ENCODE data around the gene FAM186B.
"Not testable (repeated sequence)": the region's sequence is repeated elsewhere in the genome, so short reads cannot be mapped to it uniquely, and the experiment has no call there.

Gene FAM186B, protein sequence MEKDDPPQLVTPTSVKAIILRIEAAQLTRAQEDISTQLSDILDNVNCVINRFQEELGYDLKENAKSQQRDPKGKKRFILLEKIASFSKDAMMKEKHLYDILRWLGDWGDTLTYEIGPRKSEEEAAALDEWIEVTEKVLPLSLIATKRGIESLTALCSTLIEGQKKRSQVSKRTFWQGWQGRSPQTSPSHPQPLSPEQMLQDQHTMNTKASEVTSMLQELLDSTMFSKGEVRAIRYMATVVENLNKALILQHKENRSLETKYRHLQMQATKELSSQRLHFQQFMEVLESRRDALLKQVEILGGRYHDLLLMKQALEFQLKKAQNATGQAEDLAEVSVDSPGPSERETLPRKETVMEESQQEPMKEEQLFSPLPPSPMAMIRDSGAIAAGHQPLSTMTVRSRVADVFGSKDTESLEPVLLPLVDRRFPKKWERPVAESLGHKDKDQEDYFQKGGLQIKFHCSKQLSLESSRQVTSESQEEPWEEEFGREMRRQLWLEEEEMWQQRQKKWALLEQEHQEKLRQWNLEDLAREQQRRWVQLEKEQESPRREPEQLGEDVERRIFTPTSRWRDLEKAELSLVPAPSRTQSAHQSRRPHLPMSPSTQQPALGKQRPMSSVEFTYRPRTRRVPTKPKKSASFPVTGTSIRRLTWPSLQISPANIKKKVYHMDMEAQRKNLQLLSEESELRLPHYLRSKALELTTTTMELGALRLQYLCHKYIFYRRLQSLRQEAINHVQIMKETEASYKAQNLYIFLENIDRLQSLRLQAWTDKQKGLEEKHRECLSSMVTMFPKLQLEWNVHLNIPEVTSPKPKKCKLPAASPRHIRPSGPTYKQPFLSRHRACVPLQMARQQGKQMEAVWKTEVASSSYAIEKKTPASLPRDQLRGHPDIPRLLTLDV

GRCh38 chr12:49605539-49605938, at the start of gene FAM186B:
Gene FAM186B (minus strand): TSS chr12:49605639. CDS start chr12:49605477, 162 bp downstream.
- H3K36me3 ChIP-seq (ENCODE audit: control insufficient read depth, insufficient read depth, low read length); H3K4me3 ChIP-seq (ENCODE audit: low read depth, low read length); H3K4me1 ChIP-seq (ENCODE audit: control insufficient read depth, insufficient read depth, low read length); H3K9me3 ChIP-seq (ENCODE audit: control insufficient read depth, insufficient read depth, low read length); H3K27me3 ChIP-seq (ENCODE audit: control insufficient read depth, insufficient read depth, low read length); H3K9ac ChIP-seq (ENCODE audit: low read depth, low read length): not testable (repeated sequence)

GRCh38 chr12:49654715-49655114, 49.3 kb upstream of the FAM186B start:
- Histone ChIP-seq H3K27me3 (ENCODE audit: control insufficient read depth, insufficient read depth, low read length) (no peaks in the 10 kb centered on the region), H3K36me3 (ENCODE audit: control insufficient read depth, insufficient read depth, low read length) (peaks cover 46% of the 10 kb centered on the region), H3K9me3 (ENCODE audit: control insufficient read depth, insufficient read depth, low read length) (no peaks in the 10 kb centered on the region), H3K9ac (ENCODE audit: low read depth, low read length) (no peak overlapping the region), H3K4me1 (ENCODE audit: control insufficient read depth, insufficient read depth, low read length) (no peaks in the 10 kb centered on the region), H3K4me3 (ENCODE audit: low read depth, low read length) (no peak overlapping the region)

DNA sequence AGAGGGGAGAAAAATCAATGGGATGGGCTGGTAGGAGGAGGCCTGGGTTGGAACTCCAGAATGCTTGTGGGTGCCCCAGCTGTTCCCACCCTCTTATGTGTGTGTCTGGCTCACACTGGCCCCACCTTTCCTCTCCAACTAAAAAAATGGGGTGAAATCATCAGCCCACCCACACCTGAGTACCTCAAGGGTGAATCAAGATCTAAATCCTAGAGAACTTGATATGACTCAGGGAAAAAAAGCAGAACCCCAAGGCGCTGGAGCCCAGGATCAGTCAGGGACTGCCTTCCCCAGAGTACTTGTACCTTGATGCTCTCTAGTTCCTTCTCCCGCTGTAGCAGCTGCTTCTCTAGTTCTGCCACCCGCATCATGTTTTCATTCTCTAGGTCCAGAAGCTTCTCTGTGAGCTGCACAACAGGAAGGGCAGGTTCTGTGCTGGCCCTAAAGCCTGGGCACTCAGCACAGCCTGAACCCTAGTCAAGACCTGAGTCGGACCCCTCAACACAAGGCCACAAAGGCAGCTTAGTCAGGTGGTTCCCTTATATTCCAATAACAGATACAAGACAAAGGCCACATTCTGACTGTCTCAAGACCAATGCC, 47.6 kb upstream of the FAM186B start:
- Histone ChIP-seq H3K4me3 (ENCODE audit: low read depth, low read length) (no peak overlapping the region), H3K4me1 (ENCODE audit: control insufficient read depth, insufficient read depth, low read length) (no peaks in the 10 kb centered on the region), H3K27me3 (ENCODE audit: control insufficient read depth, insufficient read depth, low read length) (no peaks in the 10 kb centered on the region), H3K36me3 (ENCODE audit: control insufficient read depth, insufficient read depth, low read length) (peaks cover 51% of the 10 kb centered on the region), H3K9me3 (ENCODE audit: control insufficient read depth, insufficient read depth, low read length) (no peaks in the 10 kb centered on the region), H3K9ac (ENCODE audit: low read depth, low read length) (no peak overlapping the region)

- no peaks in the 10 kb centered on the region for H3K4me1 ChIP-seq (ENCODE audit: control insufficient read depth, insufficient read depth, low read length)
- no peak overlapping the region for H3K4me3 ChIP-seq (ENCODE audit: low read depth, low read length)
- no peaks in the 10 kb centered on the region for H3K27me3 ChIP-seq (ENCODE audit: control insufficient read depth, insufficient read depth, low read length)
- H3K36me3 ChIP-seq (ENCODE audit: control insufficient read depth, insufficient read depth, low read length): peaks cover 46% of the 10 kb centered on the region
- H3K9ac ChIP-seq (ENCODE audit: low read depth, low read length): no peak overlapping the region
- H3K9me3 ChIP-seq (ENCODE audit: control insufficient read depth, insufficient read depth, low read length): no peaks in the 10 kb centered on the region
Measured at GRCh38 chr12:49651855-49652254, 46.4 kb upstream of the FAM186B start.

GRCh38 chr12:49649892-49650291, 44.5 kb upstream of the FAM186B start:
- Histone ChIP-seq H3K9me3 (ENCODE audit: control insufficient read depth, insufficient read depth, low read length) (no peaks in the 10 kb centered on the region), H3K4me3 (ENCODE audit: low read depth, low read length) (no peak overlapping the region), H3K9ac (ENCODE audit: low read depth, low read length) (no peak overlapping the region), H3K27me3 (ENCODE audit: control insufficient read depth, insufficient read depth, low read length) (no peaks in the 10 kb centered on the region), H3K4me1 (ENCODE audit: control insufficient read depth, insufficient read depth, low read length) (no peaks in the 10 kb centered on the region), H3K36me3 (ENCODE audit: control insufficient read depth, insufficient read depth, low read length) (peaks cover 54% of the 10 kb centered on the region)

GRCh38 chr12:49649445-49649844, 44.0 kb upstream of the FAM186B start:
- Histone ChIP-seq H3K4me1 (ENCODE audit: control insufficient read depth, insufficient read depth, low read length) (no peaks in the 10 kb centered on the region), H3K27me3 (ENCODE audit: control insufficient read depth, insufficient read depth, low read length) (no peaks in the 10 kb centered on the region), H3K4me3 (ENCODE audit: low read depth, low read length) (no peak overlapping the region), H3K36me3 (ENCODE audit: control insufficient read depth, insufficient read depth, low read length) (peaks cover 52% of the 10 kb centered on the region), H3K9ac (ENCODE audit: low read depth, low read length) (no peak overlapping the region), H3K9me3 (ENCODE audit: control insufficient read depth, insufficient read depth, low read length) (no peaks in the 10 kb centered on the region)

DNA sequence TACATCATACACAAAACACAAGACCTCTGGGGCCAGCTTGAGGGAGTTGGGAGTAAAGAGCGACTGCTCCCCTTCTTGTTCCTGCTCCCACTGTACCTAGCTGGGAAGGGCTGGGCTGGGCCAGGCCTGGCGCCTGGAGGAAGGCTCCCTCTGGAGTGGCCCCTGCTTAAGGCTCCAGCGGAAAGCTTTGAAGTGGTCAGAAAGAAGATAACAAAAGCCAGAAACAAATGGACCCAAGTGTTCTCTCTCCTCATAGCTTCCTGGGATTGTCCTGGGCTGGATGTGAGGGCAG, 43.2 kb upstream of the FAM186B start:
- Histone ChIP-seq H3K36me3 (ENCODE audit: control insufficient read depth, insufficient read depth, low read length) (peaks cover 57% of the 10 kb centered on the region), H3K4me3 (ENCODE audit: low read depth, low read length) (no peak overlapping the region), H3K9ac (ENCODE audit: low read depth, low read length) (no peak overlapping the region), H3K4me1 (ENCODE audit: control insufficient read depth, insufficient read depth, low read length) (no peaks in the 10 kb centered on the region), H3K9me3 (ENCODE audit: control insufficient read depth, insufficient read depth, low read length) (no peaks in the 10 kb centered on the region), H3K27me3 (ENCODE audit: control insufficient read depth, insufficient read depth, low read length) (no peaks in the 10 kb centered on the region)

DNA sequence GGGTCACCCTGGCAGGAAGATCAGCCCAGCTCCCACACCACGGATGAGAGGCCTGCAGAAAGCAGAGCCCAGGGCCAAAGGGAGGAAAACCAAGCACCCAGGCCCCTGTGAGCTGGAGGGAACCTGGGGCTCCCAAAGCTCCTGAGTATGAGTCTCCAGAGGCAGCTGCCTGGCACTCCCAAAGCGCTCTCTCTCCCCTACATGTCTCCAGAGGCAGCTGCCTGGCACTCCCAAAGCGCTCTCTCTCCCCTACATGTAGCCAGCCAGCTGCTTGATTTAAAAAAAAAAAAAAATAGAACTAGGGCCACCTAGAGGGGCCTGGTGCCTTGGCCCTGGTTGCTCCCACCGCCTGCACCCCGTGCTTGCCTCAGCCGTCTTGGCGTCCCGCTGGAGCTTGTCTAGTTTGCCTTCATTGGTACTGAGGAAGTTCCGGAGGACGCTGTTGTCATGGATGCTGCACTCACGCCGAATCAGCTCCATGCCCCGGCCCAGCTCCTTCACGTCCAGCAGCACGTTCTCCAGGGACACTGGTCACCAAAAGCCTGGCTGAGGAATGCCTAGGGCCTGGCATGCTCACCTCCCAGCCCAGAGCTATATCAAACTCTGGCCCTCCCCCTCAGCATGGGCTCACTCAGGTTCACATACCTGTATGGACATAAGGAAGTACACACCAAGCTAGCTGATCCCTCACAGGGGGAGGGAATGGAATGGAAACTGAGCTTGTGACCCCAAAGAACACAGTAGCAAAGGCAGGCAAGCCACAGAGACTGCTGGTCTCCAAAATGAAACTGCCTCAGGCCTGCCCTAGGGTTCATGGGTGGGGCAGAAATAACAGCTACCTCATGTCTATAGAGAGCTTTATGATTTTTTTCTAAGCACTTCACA, 42.6 kb upstream of the FAM186B start:
- no peaks in the 10 kb centered on the region for H3K4me1 ChIP-seq (ENCODE audit: control insufficient read depth, insufficient read depth, low read length)
- peaks cover 55% of the 10 kb centered on the region for H3K36me3 ChIP-seq (ENCODE audit: control insufficient read depth, insufficient read depth, low read length)
- no peak overlapping the region for H3K9ac ChIP-seq (ENCODE audit: low read depth, low read length)
- H3K27me3 ChIP-seq (ENCODE audit: control insufficient read depth, insufficient read depth, low read length): no peaks in the 10 kb centered on the region
- H3K4me3 ChIP-seq (ENCODE audit: low read depth, low read length): no peak overlapping the region
- H3K9me3 ChIP-seq (ENCODE audit: control insufficient read depth, insufficient read depth, low read length): no peaks in the 10 kb centered on the region

- H3K36me3 ChIP-seq (ENCODE audit: control insufficient read depth, insufficient read depth, low read length): peaks cover 65% of the 10 kb centered on the region
- H3K9ac ChIP-seq (ENCODE audit: low read depth, low read length): no peak overlapping the region
Measured at GRCh38 chr12:49646871-49647654, 41.6 kb upstream of the FAM186B start.

GRCh38 chr12:49646331-49646830, 40.9 kb upstream of the FAM186B start:
- peaks cover 68% of the 10 kb centered on the region for H3K36me3 ChIP-seq (ENCODE audit: control insufficient read depth, insufficient read depth, low read length)

More at GRCh38 chr12:49646871-49647654, 41.6 kb upstream of the FAM186B start:
- H3K4me1 ChIP-seq (ENCODE audit: control insufficient read depth, insufficient read depth, low read length): no peaks in the 10 kb centered on the region
- no peaks in the 10 kb centered on the region for H3K27me3 ChIP-seq (ENCODE audit: control insufficient read depth, insufficient read depth, low read length)
- no peaks in the 10 kb centered on the region for H3K9me3 ChIP-seq (ENCODE audit: control insufficient read depth, insufficient read depth, low read length)
- no peak overlapping the region for H3K4me3 ChIP-seq (ENCODE audit: low read depth, low read length)

More at GRCh38 chr12:49646331-49646830, 40.9 kb upstream of the FAM186B start:
- Histone ChIP-seq H3K9ac (ENCODE audit: low read depth, low read length) (no peak overlapping the region), H3K27me3 (ENCODE audit: control insufficient read depth, insufficient read depth, low read length) (no peaks in the 10 kb centered on the region), H3K9me3 (ENCODE audit: control insufficient read depth, insufficient read depth, low read length) (no peaks in the 10 kb centered on the region), H3K4me3 (ENCODE audit: low read depth, low read length) (no peak overlapping the region), H3K4me1 (ENCODE audit: control insufficient read depth, insufficient read depth, low read length) (no peaks in the 10 kb centered on the region)

All from iPS-15b (cell line).